K562 (cell line): ENCODE data around the gene TFE3. TPM values are rescaled to one million over a fixed set of nuclear protein-coding genes. Genes with fewer than 3 reads are reported as not detected.

Source experiments
- ATF4 ChIP-seq: fragments of 450-650 bp; formaldehyde crosslinking; IDR thresholded peaks from 2 replicates; pipeline ENCODE4 v1.4.0; 2022; ENCODE audit warnings: mild to moderate bottlenecking, moderate library complexity
- CBFB ChIP-seq: sonication (generic); formaldehyde crosslinking; IDR thresholded peaks from 2 replicates; pipeline ENCODE4 v1.4.0; 2020; ENCODE audit warnings: mild to moderate bottlenecking, missing genetic modification reagents
- MAFF ChIP-seq: IDR thresholded peaks from 2 replicates; pipeline ENCODE4 v1.6.1; 2012; ENCODE audit warnings: low read length, improper control_type of control experiment
- MGA ChIP-seq: fragments of 450-650 bp; IDR thresholded peaks from 2 replicates; pipeline ENCODE4 v1.6.1; 2016; ENCODE audit warnings: mild to moderate bottlenecking, moderate library complexity
- MYC ChIP-seq, 2 experiments: fragments of 250-450 bp in 1 of 2; sonication (Bioruptor Pico) in 1 of 2; IDR thresholded peaks; 2 replicates each; pipeline versions ENCODE4 v1.5.1 to v1.6.1; 2012 to 2021; ENCODE audit warnings: low read depth in 2 of 2, borderline replicate concordance in 1 of 2, improper control_type of control experiment in 1 of 2, low read length in 1 of 2, mild to moderate bottlenecking in 1 of 2, moderate library complexity in 1 of 2
- POLR2G ChIP-seq: fragments of 200-400 bp; formaldehyde crosslinking; IDR thresholded peaks from 2 replicates; pipeline ENCODE4 v1.6.1; 2017; ENCODE audit warnings: low read depth, mild to moderate bottlenecking, antibody characterized with exemption, low read length, moderate library complexity
- PYGO2 ChIP-seq: fragments of 450-650 bp; IDR thresholded peaks from 2 replicates; pipeline ENCODE4 v1.6.1; 2016; ENCODE audit warnings: mild to moderate bottlenecking, missing genetic modification characterization, moderate library complexity, missing compliant biosample characterization
- SMARCE1 ChIP-seq: fragments of 450-650 bp; IDR thresholded peaks from 2 replicates; pipeline ENCODE4 v1.7.1; 2016; ENCODE audit warnings: mild to moderate bottlenecking
- ZNF263 ChIP-seq: sonication (generic); formaldehyde crosslinking; IDR thresholded peaks from 2 replicates; pipeline ENCODE4 v1.8.0; 2022; ENCODE audit warnings: mild to moderate bottlenecking, missing genetic modification reagents, borderline replicate concordance
- ZNF280B ChIP-seq: fragments of 250-450 bp; sonication (Bioruptor Pico); IDR thresholded peaks from 2 replicates; pipeline ENCODE4 v1.5.1; 2021; ENCODE audit warnings: mild to moderate bottlenecking
- ZNF589 ChIP-seq: fragments of 200-800 bp; sonication (Bioruptor generic); IDR thresholded peaks from 2 replicates; pipeline ENCODE4 v1.6.1; 2016; ENCODE audit warnings: low read depth, missing genetic modification characterization, missing compliant biosample characterization
- ZNF830 ChIP-seq: fragments of 250-450 bp; sonication (Bioruptor Pico); IDR thresholded peaks from 2 replicates; pipeline ENCODE4 v1.5.0; 2021; ENCODE audit warnings: mild to moderate bottlenecking
- ZZZ3 ChIP-seq: fragments of 450-650 bp; IDR thresholded peaks from 2 replicates; pipeline ENCODE4 v1.6.1; 2016; ENCODE audit warnings: antibody characterized with exemption, mild to moderate bottlenecking, moderate library complexity
- polyA plus RNA-seq, 8 experiments: library from polyadenylated mRNA; depleted of rRNA in 4 of 8; stranded (reverse) in 5 of 8; unstranded in 3 of 8; fragments of >200 nt; fragmentation: Nextera tagmentation in 2 of 8; fragmentation: Illumina TruSeq in 1 of 8; extraction: Ambion mirVana in 2 of 8; extraction: Trizol in 1 of 8; gene quantifications; 2 replicates each; pipeline versions ENCODE4 v1.2.1 to v1.2.3, GENCODE V29; 2011 to 2014; ENCODE audit warnings: inconsistent platforms in 1 of 8, missing spikeins in 1 of 8
- total RNA-seq, 7 experiments: library from RNA; depleted of rRNA in 6 of 7; stranded (reverse); fragments of >200 nt in 6 of 7; fragmentation: Illumina TruSeq in 2 of 7; extraction: Trizol in 2 of 7; gene quantifications; 2 replicates each; pipeline versions ENCODE4 v1.2.1 to v1.2.3, GENCODE V29; 2011 to 2021; ENCODE audit warnings: low replicate concordance in 1 of 7

TFE3 gene
- total and polyA plus RNA-seq, 9 of the 15 experiments (the other 6 are each of a cell fraction or from before 2014, with no cell fraction given), result 1.9 to 20.3 (median 11.9) TPM

GRCh38 chrX:49079489-49080428, 36.6 kb upstream of the TFE3 start, which contains the start of gene WDR45 (continued):
- peak; percentile 92 for TF ChIP-seq MGA
- TF ChIP-seq ZNF263 (CRISPR knock-in tag), result no peak
- TF ChIP-seq CBFB, result no peak
- no peak for TF ChIP-seq ZNF280B (CRISPR knock-in tag)
- TF ChIP-seq SMARCE1, result 0 out of 2 replicates have a peak, but pooled peaks have one; percentile 8
- peak; percentile 93 for TF ChIP-seq ZZZ3
- no peak for TF ChIP-seq PYGO2 (tag)
- no peak for TF ChIP-seq MAFF
- TF ChIP-seq POLR2G, result peak; percentile 95
- no peak for TF ChIP-seq ATF4 (CRISPR knock-in tag)
- TF ChIP-seq MYC (IDR thresholded peaks at IDR 0.05; ENCODE audit: low read depth, low read length), result peak; percentile 74
- TF ChIP-seq MYC (CRISPR knock-in tag; IDR thresholded peaks at IDR 0.05; ENCODE audit: borderline replicate concordance, low read depth), result no peak
- no peak for TF ChIP-seq ZNF830 (CRISPR knock-in tag)
- TF ChIP-seq ZNF589, result no peak
